Measurements from ENCODE around the gene LSAMP.

Gene LSAMP

GRCh38 chr3:115927197-115927596 is 518.1 kb downstream of the LSAMP start:
- no peak for DNase-seq

- DNase-seq, result no peak
Observed at GRCh38 chr3:115922681-115923347, 522.5 kb downstream of the LSAMP start.

DNA sequence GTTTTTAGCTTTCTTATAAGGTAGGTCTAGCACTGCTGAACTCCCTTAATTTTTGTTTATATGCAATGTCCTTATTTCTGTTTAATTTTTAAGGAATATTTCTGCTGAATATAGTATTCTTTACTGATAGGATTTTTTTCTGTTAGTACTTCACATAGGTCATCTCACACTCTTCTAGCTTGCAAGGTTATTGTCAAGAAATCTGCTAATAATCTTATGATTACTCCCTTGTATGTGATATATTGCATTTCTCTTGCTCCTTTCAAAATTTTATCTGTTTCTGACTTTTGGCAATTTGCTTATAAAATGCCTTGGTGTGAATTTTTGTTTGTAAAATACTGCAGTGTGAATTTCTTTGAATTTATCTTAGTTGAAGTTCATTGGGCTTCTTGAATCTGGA is 523.6 kb downstream of the LSAMP start:
- DNase-seq, result no peak

GRCh38 chr3:115918900-115919299 is 526.4 kb downstream of the LSAMP start:
- no peak for DNase-seq

DNA sequence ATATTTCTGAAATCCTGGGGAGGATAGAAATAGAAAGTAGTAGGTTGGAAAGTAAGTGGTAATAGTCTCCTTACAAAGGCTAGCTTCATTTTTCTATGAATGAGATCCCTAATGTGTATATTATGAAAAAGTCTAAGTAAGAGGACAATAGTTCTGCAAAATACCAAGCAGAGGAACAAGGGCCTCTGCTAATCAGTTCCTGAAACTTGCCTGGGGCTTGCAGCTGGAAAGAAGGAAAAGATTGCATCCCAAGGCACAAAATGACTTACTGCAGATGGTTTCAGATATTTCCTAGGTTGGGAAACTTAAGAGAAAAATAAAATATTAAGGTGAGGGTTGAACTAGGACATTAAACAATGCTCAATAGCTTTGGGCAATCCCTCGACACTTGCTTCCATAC is 528.4 kb downstream of the LSAMP start:
- no peak for DNase-seq

- DNase-seq, result no peak
Observed at GRCh38 chr3:115915061-115915460, 530.2 kb downstream of the LSAMP start.

DNA sequence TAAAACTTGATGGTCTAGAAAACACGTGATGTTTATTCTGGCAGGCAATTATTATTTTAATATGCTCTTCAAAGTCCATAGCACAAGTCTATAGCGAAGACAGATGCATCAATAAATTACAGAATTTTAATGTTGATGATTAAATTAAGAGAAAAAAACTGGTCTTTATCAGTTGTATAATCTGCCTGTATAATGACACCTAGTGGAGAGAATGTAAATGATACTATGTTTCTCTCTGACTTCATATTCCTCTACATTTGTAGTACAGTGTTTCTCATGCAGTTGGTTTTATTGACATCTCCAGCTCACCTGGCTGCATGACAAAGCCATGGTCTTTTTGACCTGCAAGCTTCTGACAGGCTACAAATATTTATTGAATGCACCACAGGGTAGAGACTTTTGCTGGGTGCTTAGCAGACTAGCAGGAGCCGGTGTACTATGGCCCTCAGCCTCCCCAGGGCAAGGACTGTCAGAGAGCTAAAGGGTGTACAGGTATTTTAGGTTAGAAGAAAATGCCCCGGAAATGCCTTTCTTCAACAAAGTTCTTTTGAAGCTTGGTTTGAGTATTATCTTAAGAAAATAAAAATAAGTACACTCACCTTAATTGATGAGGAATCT is 532.1 kb downstream of the LSAMP start:
- no peak for DNase-seq

DNA sequence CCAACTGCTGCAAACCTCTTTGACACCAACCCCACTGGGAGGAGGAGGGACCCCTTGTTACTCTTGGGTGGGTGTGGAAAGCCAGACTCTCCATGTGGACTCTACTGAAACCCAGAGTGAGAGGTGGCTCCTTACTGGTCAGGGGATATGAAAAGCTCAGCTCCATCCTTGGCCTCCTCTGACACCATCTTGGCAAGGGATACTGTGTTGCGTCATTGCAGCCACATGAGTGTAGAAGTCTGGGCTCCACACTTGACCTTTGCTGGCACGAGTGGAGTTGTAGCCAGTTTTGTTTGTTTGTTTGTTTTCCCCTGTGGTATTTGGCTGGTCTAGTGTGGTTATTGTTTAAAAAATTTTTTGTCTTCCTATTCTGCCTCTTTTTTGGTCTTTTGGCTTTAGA is 532.9 kb downstream of the LSAMP start:
- no peak for DNase-seq

GRCh38 chr3:115905871-115906270 is 539.4 kb downstream of the LSAMP start:
- DNase-seq, result no peak

- no peak for DNase-seq
Observed at GRCh38 chr3:115903843-115904242, 541.4 kb downstream of the LSAMP start.

DNA sequence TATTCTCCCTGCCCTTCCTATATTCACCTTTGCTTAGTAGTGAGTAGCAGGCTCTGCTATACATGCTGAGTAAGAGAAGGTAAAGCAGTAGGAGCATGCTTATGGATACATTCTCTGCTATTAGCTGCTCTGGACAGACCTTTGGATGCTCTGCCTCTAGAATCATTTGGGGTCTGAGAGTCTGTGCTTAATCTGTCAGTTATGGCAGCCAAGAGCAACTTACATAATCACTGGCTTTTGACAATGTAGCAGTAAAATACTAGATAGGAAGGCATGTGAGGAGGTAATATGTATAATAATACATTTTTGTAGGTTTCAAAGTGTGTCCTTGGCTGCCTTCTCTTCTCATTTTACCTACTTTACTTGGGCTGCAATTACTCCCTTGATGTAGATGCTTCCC is 544.3 kb downstream of the LSAMP start:
- DNase-seq, result no peak

GRCh38 chr3:115899535-115899934 is 545.8 kb downstream of the LSAMP start:
- no peak for DNase-seq

- no peak for DNase-seq
Observed at GRCh38 chr3:115898656-115899410, 546.5 kb downstream of the LSAMP start.

DNA sequence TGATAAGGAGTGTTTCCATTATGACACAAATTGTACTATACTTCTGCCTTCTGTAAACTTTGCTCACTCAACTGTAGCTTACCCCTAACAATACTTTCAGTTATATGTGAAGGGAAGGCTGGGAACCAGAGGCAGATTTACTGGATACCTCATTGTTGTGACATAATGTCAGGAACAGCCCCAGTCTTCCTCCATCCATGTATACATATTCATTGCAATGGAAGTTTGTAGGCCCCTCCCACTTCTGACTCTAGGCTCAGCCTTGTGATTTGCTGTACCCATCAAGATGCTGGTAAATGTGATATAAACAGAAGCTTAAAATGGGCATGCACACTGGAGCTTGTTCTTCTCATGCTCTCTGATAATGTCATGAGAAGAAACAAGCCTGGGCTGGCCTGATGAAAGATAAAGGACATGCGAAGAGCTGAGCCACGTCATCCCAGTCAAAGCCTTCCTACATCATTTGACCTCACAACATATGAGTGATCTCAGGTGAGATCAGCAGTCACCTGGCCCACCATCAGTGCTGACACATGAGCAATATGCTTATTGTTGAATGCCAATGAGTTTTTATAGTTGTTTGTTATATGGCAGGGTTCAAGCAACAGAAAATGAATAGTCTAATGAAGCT is 554.2 kb downstream of the LSAMP start:
- no peak for DNase-seq

DNA sequence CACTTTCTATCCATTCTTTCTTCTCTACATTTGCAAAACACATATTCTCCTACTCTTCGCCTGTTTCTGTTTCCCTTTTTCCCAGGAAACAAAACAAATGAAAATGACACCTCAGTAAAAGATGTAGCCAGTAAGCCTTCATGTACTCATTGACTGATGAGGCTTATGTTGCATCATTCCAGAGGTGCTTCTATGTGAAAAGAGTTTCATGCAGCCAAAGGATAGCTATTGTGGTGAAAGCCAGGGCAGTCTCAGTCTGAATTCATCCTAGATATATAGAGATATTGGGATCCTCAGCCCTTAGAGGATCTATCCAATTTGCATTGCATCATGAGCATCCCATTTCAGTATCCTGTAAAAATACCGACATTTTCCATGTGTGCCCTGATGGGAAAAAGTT is 554.7 kb downstream of the LSAMP start:
- DNase-seq, result no peak

GRCh38 chr3:115885621-115886020 is 559.7 kb downstream of the LSAMP start:
- DNase-seq, result no peak

DNA sequence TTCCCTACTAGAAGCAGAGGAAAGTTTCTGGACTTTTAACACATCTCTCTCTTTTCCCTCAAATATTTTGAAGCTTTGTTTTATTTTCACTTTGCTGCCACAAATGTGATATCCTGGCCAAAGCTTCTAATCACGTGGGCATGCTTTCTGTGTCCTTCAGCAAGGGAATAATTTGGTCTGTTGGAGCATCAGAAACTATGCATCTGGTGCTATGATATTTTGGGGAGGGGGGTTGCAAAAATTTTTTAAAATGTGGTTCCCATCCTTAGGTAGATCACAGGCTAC is 567.7 kb downstream of the LSAMP start:
- DNase-seq, result no peak

- no peak for DNase-seq
Observed at GRCh38 chr3:115876876-115877614, 568.2 kb downstream of the LSAMP start.

- no peak for DNase-seq
Observed at GRCh38 chr3:115875460-115875859, 569.8 kb downstream of the LSAMP start.

- no peak for DNase-seq
Observed at GRCh38 chr3:115871735-115872134, 573.6 kb downstream of the LSAMP start.

DNA sequence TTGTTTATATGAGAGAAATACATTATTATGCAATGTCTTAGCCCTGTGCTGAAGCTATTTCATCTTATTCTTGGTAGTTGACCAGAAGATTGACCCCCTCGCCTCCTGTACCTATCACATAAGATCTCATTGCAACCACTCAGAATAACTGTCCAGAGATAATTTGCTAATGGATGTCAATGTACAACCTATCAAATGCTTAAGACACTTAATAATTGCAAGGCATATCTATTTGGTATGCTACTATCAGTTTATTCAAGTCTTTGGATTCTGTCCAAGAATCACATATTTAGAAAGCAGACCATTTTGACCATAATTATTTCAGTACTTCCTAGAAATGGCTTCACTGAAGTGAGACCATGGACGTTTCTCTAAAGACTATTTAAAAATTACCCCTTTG is 580.4 kb downstream of the LSAMP start:
- no peak for DNase-seq

GRCh38 chr3:115862849-115863248 is 582.4 kb downstream of the LSAMP start:
- DNase-seq, result no peak

DNA sequence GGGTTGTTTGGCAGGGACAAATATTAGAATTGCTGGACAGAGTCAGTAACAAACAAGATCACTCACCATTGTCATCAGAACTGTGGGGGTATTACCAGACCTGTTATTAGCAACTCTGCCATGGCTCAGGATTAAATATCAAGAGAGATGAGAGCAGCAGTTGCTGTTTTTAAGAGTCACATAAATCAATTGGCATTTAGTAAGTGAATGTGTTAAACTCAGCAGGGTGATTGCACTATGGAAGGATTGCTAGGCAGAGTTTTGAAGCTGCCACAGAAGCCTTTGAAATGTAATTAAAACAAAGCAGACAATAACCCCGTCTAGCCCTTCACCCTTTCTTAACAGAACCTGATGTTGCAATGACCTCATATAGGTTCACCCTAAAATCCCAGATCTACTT is 583.2 kb downstream of the LSAMP start:
- DNase-seq, result no peak

Data from activated T-cell treated with anti-CD3 and anti-CD28 coated beads, Interleukin-2, amount 50 U/mL, for 1 hour (primary cell).